ENCODE results near the gene ADGRA3.

- TF ChIP-seq, protein P1, sequence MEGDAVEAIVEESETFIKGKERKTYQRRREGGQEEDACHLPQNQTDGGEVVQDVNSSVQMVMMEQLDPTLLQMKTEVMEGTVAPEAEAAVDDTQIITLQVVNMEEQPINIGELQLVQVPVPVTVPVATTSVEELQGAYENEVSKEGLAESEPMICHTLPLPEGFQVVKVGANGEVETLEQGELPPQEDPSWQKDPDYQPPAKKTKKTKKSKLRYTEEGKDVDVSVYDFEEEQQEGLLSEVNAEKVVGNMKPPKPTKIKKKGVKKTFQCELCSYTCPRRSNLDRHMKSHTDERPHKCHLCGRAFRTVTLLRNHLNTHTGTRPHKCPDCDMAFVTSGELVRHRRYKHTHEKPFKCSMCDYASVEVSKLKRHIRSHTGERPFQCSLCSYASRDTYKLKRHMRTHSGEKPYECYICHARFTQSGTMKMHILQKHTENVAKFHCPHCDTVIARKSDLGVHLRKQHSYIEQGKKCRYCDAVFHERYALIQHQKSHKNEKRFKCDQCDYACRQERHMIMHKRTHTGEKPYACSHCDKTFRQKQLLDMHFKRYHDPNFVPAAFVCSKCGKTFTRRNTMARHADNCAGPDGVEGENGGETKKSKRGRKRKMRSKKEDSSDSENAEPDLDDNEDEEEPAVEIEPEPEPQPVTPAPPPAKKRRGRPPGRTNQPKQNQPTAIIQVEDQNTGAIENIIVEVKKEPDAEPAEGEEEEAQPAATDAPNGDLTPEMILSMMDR (IDR thresholded peaks at IDR 0.05) = no peak
- TF ChIP-seq POLR2A (IDR thresholded peaks at IDR 0.05) (no peak), POLR2AphosphoS5 (IDR thresholded peaks at IDR 0.05) (no peak)
Measured at GRCh38 chr4:22512306-22512705, 3.6 kb downstream of the ADGRA3 start.

All from stomach (tissue), 4 donors.